ENCODE measurements around the gene ABI3.

The ABI3 gene

DNA sequence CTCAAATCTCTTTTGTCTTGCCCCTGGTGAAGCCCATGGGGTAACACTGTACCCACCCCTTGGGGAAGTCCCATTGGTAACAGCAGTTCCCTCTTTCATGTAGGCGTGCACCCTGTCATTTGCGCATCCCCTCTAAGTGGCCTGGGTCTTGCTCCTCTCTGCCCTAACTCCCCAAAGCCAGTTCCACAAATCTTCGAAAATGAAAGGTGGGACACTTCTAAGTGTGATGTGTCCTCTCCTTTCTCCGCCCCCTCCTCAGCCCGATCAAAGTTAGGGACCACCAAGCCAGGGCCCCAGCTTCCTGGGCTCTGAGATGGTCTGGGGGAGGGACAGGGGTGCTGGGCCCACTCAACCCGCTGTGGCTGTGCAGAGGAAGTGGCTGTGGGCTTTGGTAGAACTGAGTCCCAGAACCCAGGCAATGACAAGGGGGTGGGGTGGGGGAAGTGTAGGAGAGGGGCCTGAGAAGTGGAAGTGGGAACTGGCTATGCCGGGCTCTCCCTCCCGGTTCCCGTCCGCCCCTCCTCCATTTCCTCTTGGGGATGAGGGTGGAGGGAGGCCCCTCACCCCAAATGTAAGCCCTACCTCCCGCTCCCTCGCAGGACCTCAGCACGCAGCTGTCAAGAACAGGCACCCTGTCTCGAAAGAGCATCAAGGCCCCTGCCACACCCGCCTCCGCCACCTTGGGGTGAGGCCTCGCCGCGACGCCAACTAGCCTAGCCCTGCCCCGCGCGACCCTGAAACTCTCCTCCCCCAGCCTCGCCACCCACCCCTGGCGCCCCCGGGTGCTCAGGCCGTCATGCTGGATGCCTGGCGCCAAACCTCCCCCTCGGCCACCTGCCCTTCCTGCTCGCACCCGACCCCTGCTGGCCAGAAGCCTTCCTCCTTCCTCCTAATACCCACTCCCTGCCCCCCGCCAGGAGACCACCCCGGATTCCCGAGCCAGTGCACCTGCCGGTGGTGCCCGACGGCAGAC, 8.7 kb downstream of the ABI3 start:
- H3K9me2 ChIP-seq (replicated peaks; ENCODE audit: insufficient read depth, low read length), result no peaks in the 10 kb centered on the region
- no peaks in the 10 kb centered on the region for H3K27me3 ChIP-seq (ENCODE audit: low read length)
- TF ChIP-seq CTCF (IDR thresholded peaks at IDR 0.05; ENCODE audit: insufficient read depth, low read length, poor library complexity, severe bottlenecking) (peak; percentile 36), EZH2phosphoT487 (conservative IDR thresholded peaks at IDR 0.05; ENCODE audit: low read length) (no peak)
- H2AFZ ChIP-seq (ENCODE audit: low read depth, low read length, severe bottlenecking), result no peak overlapping the region
- H3K36me3 ChIP-seq (ENCODE audit: low read length), result no peaks in the 10 kb centered on the region
- peak overlapping the region; percentile 21 for H3K9ac ChIP-seq (ENCODE audit: low read length)
- no peaks in the 10 kb centered on the region for H4K20me1 ChIP-seq (ENCODE audit: low read depth, low read length)
- H3F3A ChIP-seq (ENCODE audit: insufficient read depth), result peaks cover 26% of the 10 kb centered on the region
- H3K27ac ChIP-seq (ENCODE audit: low read depth, low read length), result peak overlapping the region; percentile 75
- H3K79me2 ChIP-seq (ENCODE audit: insufficient read depth, low read length), result no peaks in the 10 kb centered on the region; the same call in 1 of the 2 replicates
- no peak overlapping the region for H3K4me3 ChIP-seq (ENCODE audit: insufficient read depth, low read length, poor library complexity, severe bottlenecking)
- peak overlapping the region; percentile 35 for H3K4me2 ChIP-seq (ENCODE audit: low read depth, low read length, poor library complexity, severe bottlenecking)
- H3K9me3 ChIP-seq (ENCODE audit: insufficient read depth, low read length), result no peaks in the 10 kb centered on the region

DNA sequence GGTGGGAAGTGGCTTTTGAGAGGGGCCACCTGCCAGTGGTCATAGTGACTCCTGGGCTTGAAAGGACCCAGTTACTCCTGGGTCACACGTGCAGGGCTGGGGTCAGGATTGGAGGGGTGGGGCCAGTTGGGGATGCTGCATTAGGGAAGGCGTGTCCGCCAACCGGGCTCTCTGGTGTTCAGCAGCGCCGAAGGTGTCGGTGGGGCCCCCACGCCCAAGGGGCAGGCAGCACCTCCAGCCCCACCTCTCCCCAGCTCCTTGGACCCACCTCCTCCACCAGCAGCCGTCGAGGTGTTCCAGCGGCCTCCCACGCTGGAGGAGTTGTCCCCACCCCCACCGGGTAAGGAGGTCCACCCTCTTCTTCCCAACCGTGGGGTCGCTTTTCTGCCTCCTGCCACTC, 9.5 kb downstream of the ABI3 start:
- H3K4me2 ChIP-seq (ENCODE audit: low read depth, low read length, poor library complexity, severe bottlenecking), result no peak overlapping the region
- TF ChIP-seq EZH2phosphoT487 (conservative IDR thresholded peaks at IDR 0.05; ENCODE audit: low read length), result no peak
- TF ChIP-seq CTCF (IDR thresholded peaks at IDR 0.05; ENCODE audit: insufficient read depth, low read length, poor library complexity, severe bottlenecking), result no peak

GRCh38 chr17:49223168-49223516, 12.6 kb downstream of the ABI3 start:
- Histone ChIP-seq H2AFZ (ENCODE audit: low read depth, low read length, severe bottlenecking) (no peak overlapping the region), H3K9me3 (ENCODE audit: insufficient read depth, low read length) (no peaks in the 10 kb centered on the region), H3K36me3 (ENCODE audit: low read length) (no peaks in the 10 kb centered on the region), H3K4me3 (ENCODE audit: insufficient read depth, low read length, poor library complexity, severe bottlenecking) (no peak overlapping the region), H4K20me1 (ENCODE audit: low read depth, low read length) (no peaks in the 10 kb centered on the region), H3K27ac (ENCODE audit: low read depth, low read length) (no peak overlapping the region), H3K9ac (ENCODE audit: low read length) (no peak overlapping the region), H3F3A (ENCODE audit: insufficient read depth) (peaks cover 10% of the 10 kb centered on the region; the same call in 1 of the 2 replicates), H3K4me2 (ENCODE audit: low read depth, low read length, poor library complexity, severe bottlenecking) (peak overlapping the region; percentile 48), H3K9me2 (replicated peaks; ENCODE audit: insufficient read depth, low read length) (no peaks in the 10 kb centered on the region), H3K27me3 (ENCODE audit: low read length) (no peaks in the 10 kb centered on the region), H3K79me2 (ENCODE audit: insufficient read depth, low read length) (no peaks in the 10 kb centered on the region)
- TF ChIP-seq CTCF (IDR thresholded peaks at IDR 0.05; ENCODE audit: insufficient read depth, low read length, poor library complexity, severe bottlenecking), result no peak
- TF ChIP-seq EZH2phosphoT487 (conservative IDR thresholded peaks at IDR 0.05; ENCODE audit: low read length), result no peak

More for the DNA sequence above, 9.5 kb downstream of the ABI3 start:
- Histone ChIP-seq H3K27me3 (ENCODE audit: low read length) (no peaks in the 10 kb centered on the region), H3K9me2 (replicated peaks; ENCODE audit: insufficient read depth, low read length) (no peaks in the 10 kb centered on the region), H3K36me3 (ENCODE audit: low read length) (no peaks in the 10 kb centered on the region), H3K9me3 (ENCODE audit: insufficient read depth, low read length) (no peaks in the 10 kb centered on the region), H4K20me1 (ENCODE audit: low read depth, low read length) (no peaks in the 10 kb centered on the region), H2AFZ (ENCODE audit: low read depth, low read length, severe bottlenecking) (no peak overlapping the region), H3K4me3 (ENCODE audit: insufficient read depth, low read length, poor library complexity, severe bottlenecking) (no peak overlapping the region), H3K9ac (ENCODE audit: low read length) (no peak overlapping the region), H3K79me2 (ENCODE audit: insufficient read depth, low read length) (no peaks in the 10 kb centered on the region), H3K27ac (ENCODE audit: low read depth, low read length) (peak overlapping the region; percentile 75; the same call in 1 of the 2 replicates), H3F3A (ENCODE audit: insufficient read depth) (peaks cover 21% of the 10 kb centered on the region)

Measured in SU-DHL-6 (cell line).